Stromal cell of bone marrow (primary cell): ENCODE results near the gene SPHKAP.
A peak's percentile ranks its signal among the peaks of the same experiment; 100 is the strongest.
"Not testable (repeated sequence)": the region's sequence is repeated elsewhere in the genome, so short reads cannot be mapped to it uniquely, and the experiment has no call there.

Experiments
- DNase-seq: peaks from one replicate; pipeline ENCODE4 v3.0.0-alpha.2; 2012; ENCODE audit warnings: low read depth

SPHKAP gene

GRCh38 chr2:228103379-228103778 is 78.1 kb downstream of the SPHKAP start:
- DNase-seq, result no peak

- no peak for DNase-seq
Observed at GRCh38 chr2:228102949-228103348, 78.5 kb downstream of the SPHKAP start.

GRCh38 chr2:228094377-228094921 is 87.0 kb downstream of the SPHKAP start:
- DNase-seq, result peak; percentile 9

GRCh38 chr2:228092056-228092455 is 89.4 kb downstream of the SPHKAP start:
- DNase-seq, result no peak

GRCh38 chr2:228086561-228086960 is 94.9 kb downstream of the SPHKAP start:
- no peak for DNase-seq

- no peak for DNase-seq
Observed at GRCh38 chr2:228084717-228085116, 96.8 kb downstream of the SPHKAP start.

- no peak for DNase-seq
Observed at GRCh38 chr2:228083131-228083530, 98.4 kb downstream of the SPHKAP start.

- DNase-seq, result no peak
Observed at GRCh38 chr2:228082571-228082970, 98.9 kb downstream of the SPHKAP start.

- DNase-seq, result no peak
Observed at GRCh38 chr2:228079194-228079593, 102.3 kb downstream of the SPHKAP start.

GRCh38 chr2:228076695-228077094 is 104.8 kb downstream of the SPHKAP start:
- DNase-seq, result not testable (repeated sequence)

GRCh38 chr2:228072669-228073068 is 108.8 kb downstream of the SPHKAP start:
- DNase-seq, result no peak

GRCh38 chr2:228067309-228067708 is 114.2 kb downstream of the SPHKAP start:
- DNase-seq, result no peak

- DNase-seq, result no peak
Observed at GRCh38 chr2:228066126-228066798, 115.2 kb downstream of the SPHKAP start.

GRCh38 chr2:228065686-228066085 is 115.8 kb downstream of the SPHKAP start:
- no peak for DNase-seq

- no peak for DNase-seq
Observed at GRCh38 chr2:228064796-228065315, 116.6 kb downstream of the SPHKAP start.

- DNase-seq, result no peak
Observed at GRCh38 chr2:228064024-228064423, 117.5 kb downstream of the SPHKAP start.

- DNase-seq, result no peak
Observed at GRCh38 chr2:228063558-228063957, 117.9 kb downstream of the SPHKAP start.

- no peak for DNase-seq
Observed at GRCh38 chr2:228059735-228060134, 121.8 kb downstream of the SPHKAP start.

- no peak for DNase-seq
Observed at GRCh38 chr2:228056293-228057097, 125.0 kb downstream of the SPHKAP start.

GRCh38 chr2:228048838-228049490 is 132.5 kb downstream of the SPHKAP start:
- DNase-seq, result peak; percentile 19

GRCh38 chr2:228040995-228041394 is 140.5 kb downstream of the SPHKAP start:
- DNase-seq, result no peak

- no peak for DNase-seq
Observed at GRCh38 chr2:228039752-228040534, 141.5 kb downstream of the SPHKAP start.
